LNCaP clone FGC (cell line): ENCODE results near the gene REEP6.

Experiments used
- DNase-seq: peaks from one replicate; pipeline ENCODE4 v3.0.0-alpha.2; 2011; ENCODE audit warnings: low read depth
- H3K4me3 ChIP-seq: 2 replicates; pipeline ENCODE4 v1.5.1; 2011; ENCODE audit warnings: mild to moderate bottlenecking, low read depth, low read length, control low read depth
- CTCF ChIP-seq: IDR thresholded peaks from 2 replicates; pipeline ENCODE4 v1.5.1; 2012; ENCODE audit warnings: mild to moderate bottlenecking; ENCODE audit not compliant: control insufficient read depth, insufficient read depth; ENCODE audit errors: extremely low read depth

Gene REEP6

GRCh38 chr19:1467215-1467489 is 23.8 kb upstream of the REEP6 start:
- no peak for TF ChIP-seq CTCF
- no peak overlapping the region for H3K4me3 ChIP-seq
- DNase-seq: no peak

- no peak overlapping the region for H3K4me3 ChIP-seq
- TF ChIP-seq CTCF: no peak
- no peak for DNase-seq
Observed at GRCh38 chr19:1467490-1468273, 23.3 kb upstream of the REEP6 start.

DNA sequence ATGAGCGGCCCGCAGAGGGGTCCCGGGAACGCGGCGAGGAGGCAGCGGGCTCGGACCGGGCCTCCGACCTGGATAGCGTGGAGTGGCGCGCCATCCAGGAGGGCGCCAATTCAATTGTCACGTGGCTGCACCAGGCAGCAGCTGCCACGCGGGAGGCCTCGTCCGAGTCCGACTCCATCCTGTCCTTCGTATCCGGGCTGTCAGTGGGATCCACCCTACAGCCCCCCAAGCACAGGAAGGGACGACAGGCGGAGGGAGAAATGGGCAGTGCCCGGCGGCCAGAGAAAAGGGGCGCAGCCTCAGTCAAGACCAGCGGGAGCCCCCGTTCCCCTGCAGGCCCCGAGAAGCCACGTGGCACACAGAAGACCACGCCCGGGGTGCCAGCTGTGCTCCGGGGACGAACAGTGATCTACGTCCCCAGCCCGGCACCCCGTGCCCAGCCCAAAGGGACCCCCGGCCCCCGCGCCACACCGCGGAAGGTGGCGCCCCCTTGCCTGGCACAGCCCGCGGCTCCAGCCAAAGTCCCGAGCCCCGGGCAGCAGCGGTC is 22.6 kb upstream of the REEP6 start:
- no peak for TF ChIP-seq CTCF
- no peak overlapping the region for H3K4me3 ChIP-seq
- no peak for DNase-seq

DNA sequence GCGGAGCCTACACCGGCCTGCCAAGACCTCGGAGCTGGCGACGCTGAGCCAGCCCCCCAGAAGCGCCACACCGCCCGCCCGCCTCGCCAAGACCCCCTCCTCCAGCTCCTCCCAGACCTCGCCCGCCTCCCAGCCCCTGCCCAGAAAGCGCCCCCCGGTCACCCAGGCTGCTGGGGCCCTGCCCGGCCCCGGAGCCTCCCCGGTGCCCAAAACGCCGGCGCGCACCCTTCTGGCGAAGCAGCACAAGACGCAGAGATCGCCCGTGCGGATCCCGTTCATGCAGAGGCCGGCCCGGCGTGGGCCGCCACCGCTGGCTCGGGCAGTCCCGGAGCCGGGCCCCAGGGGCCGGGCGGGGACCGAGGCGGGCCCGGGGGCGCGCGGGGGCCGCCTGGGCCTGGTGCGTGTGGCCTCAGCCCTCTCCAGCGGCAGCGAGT is 22.1 kb upstream of the REEP6 start:
- no peak overlapping the region for H3K4me3 ChIP-seq
- TF ChIP-seq CTCF: peak; percentile 58
- DNase-seq: no peak

- H3K4me3 ChIP-seq: no peak overlapping the region
- peak; percentile 4; the same call in 1 of the 2 replicates for TF ChIP-seq CTCF
Observed at GRCh38 chr19:1469255-1470054, 21.5 kb upstream of the REEP6 start.

GRCh38 chr19:1470055-1470304 is 21.0 kb upstream of the REEP6 start:
- TF ChIP-seq CTCF: no peak
- no peak overlapping the region for H3K4me3 ChIP-seq
- DNase-seq: no peak

More at GRCh38 chr19:1469255-1470054, 21.5 kb upstream of the REEP6 start:
- DNase-seq: no peak
